Loucy (cell line): ENCODE results near the gene ATP13A5.

ENCODE experiments used
- CTCF ChIP-seq: fragments of 200-600 bp; sonication (generic); conservative IDR thresholded peaks from 2 replicates; pipeline ENCODE4 v1.5.1; 2014; ENCODE audit warnings: mild to moderate bottlenecking, antibody characterized with exemption, low read length
- EZH2phosphoT487 ChIP-seq: fragments of 200-600 bp; IDR thresholded peaks from 2 replicates; pipeline ENCODE4 v1.6.1; 2018; ENCODE audit warnings: antibody characterized with exemption, mild to moderate bottlenecking, moderate library complexity, borderline replicate concordance

- TF ChIP-seq CTCF (no peak), EZH2phosphoT487 (no peak)
These were observed 10.8 kb upstream of the ATP13A5 start for GRCh38 chr3:193389335-193389734.
